ENCODE data around the gene CCDC85B. TPM values are rescaled to one million over a fixed set of nuclear protein-coding genes. Genes with fewer than 3 reads are reported as not detected.
A peak's percentile ranks its signal among the peaks of the same experiment; 100 is the strongest.

CCDC85B gene
- total RNA-seq, 1 experiment from 2014 or later, result 85.4 TPM

DNA sequence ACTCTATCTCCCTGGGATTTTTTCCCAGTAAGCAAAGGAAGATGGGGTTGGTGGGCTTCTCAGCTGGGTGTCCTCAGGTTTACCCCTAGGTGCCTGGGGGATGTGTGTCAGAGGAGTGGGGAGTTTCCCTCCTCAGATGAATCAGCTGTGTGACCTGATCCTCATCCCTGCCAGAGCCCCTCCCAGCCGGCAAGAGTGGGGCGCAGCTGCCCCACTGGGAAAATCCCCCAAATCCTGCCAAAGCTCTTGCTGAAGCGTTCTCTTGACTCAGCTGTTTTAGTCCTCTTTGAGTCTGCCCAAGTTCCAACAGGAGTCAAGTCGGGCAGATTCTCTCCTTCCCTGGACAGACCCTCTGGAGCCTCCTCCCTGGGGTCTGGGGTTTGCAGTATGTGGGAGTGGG, 22.4 kb downstream of the CCDC85B start:
- Histone ChIP-seq H3K4me1 (ENCODE audit: control insufficient read depth, insufficient read depth, low read length) (peaks cover 91% of the 10 kb centered on the region), H3K27me3 (ENCODE audit: control insufficient read depth, insufficient read depth, low read length) (no peaks in the 10 kb centered on the region), H3K9me3 (ENCODE audit: control insufficient read depth, insufficient read depth, low read depth, low read length) (no peaks in the 10 kb centered on the region), H3K4me3 (ENCODE audit: low read depth in 2 of 2, low read length in 2 of 2) (no peak overlapping the region), H3K27ac (ENCODE audit: low read length) (peak overlapping the region; percentile 99), H3K36me3 (ENCODE audit: control insufficient read depth, insufficient read depth, low read length) (no peaks in the 10 kb centered on the region)
- POLR2A ChIA-PET, result interaction anchor here (1.4 to 2.4 kb wide), 3 partner anchors 11 to 19 kb away, joined by 4 to 37 read pairs (median 23); no protein-coding TSS in a partner anchor
- DNase-seq (ENCODE audit: low read depth, low spot score), result no peak
- in situ Hi-C loops (cut with HindIII; ENCODE audit: low pct_unique_long_range_greater_than_20kb, low sequenced_read_pairs) (no loop called here), intact Hi-C loops (cut with micrococcal nuclease; ENCODE audit: unreplicated experiment) (no loop called here)
- BruUV-seq (replicated peaks), result no TSS peak
- TF ChIP-seq POLR2AphosphoS5 (IDR thresholded peaks at IDR 0.05; ENCODE audit: low read depth, low read length) (no peak), TCF7L2 (IDR thresholded peaks at IDR 0.05; ENCODE audit: low read depth, low read length) (no peak), SIN3A (IDR thresholded peaks at IDR 0.05; ENCODE audit: borderline replicate concordance, insufficient read depth, low read depth, low read length) (no peak)
- TF ChIP-seq, protein P1, sequence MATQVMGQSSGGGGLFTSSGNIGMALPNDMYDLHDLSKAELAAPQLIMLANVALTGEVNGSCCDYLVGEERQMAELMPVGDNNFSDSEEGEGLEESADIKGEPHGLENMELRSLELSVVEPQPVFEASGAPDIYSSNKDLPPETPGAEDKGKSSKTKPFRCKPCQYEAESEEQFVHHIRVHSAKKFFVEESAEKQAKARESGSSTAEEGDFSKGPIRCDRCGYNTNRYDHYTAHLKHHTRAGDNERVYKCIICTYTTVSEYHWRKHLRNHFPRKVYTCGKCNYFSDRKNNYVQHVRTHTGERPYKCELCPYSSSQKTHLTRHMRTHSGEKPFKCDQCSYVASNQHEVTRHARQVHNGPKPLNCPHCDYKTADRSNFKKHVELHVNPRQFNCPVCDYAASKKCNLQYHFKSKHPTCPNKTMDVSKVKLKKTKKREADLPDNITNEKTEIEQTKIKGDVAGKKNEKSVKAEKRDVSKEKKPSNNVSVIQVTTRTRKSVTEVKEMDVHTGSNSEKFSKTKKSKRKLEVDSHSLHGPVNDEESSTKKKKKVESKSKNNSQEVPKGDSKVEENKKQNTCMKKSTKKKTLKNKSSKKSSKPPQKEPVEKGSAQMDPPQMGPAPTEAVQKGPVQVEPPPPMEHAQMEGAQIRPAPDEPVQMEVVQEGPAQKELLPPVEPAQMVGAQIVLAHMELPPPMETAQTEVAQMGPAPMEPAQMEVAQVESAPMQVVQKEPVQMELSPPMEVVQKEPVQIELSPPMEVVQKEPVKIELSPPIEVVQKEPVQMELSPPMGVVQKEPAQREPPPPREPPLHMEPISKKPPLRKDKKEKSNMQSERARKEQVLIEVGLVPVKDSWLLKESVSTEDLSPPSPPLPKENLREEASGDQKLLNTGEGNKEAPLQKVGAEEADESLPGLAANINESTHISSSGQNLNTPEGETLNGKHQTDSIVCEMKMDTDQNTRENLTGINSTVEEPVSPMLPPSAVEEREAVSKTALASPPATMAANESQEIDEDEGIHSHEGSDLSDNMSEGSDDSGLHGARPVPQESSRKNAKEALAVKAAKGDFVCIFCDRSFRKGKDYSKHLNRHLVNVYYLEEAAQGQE (IDR thresholded peaks at IDR 0.05; ENCODE audit: insufficient read depth in 1 of 2, low read depth in 2 of 2, low read length in 1 of 2), result no peak
- TF ChIP-seq, protein P2, sequence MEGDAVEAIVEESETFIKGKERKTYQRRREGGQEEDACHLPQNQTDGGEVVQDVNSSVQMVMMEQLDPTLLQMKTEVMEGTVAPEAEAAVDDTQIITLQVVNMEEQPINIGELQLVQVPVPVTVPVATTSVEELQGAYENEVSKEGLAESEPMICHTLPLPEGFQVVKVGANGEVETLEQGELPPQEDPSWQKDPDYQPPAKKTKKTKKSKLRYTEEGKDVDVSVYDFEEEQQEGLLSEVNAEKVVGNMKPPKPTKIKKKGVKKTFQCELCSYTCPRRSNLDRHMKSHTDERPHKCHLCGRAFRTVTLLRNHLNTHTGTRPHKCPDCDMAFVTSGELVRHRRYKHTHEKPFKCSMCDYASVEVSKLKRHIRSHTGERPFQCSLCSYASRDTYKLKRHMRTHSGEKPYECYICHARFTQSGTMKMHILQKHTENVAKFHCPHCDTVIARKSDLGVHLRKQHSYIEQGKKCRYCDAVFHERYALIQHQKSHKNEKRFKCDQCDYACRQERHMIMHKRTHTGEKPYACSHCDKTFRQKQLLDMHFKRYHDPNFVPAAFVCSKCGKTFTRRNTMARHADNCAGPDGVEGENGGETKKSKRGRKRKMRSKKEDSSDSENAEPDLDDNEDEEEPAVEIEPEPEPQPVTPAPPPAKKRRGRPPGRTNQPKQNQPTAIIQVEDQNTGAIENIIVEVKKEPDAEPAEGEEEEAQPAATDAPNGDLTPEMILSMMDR (IDR thresholded peaks at IDR 0.05), result no peak
- ATAC-seq, result no peak; the same call in 1 of the 2 replicates
- CTCF ChIA-PET, result interaction anchor here (0.5 to 0.9 kb wide), 2 partner anchors 22 to 582 kb away, joined by 3 read pairs; partner anchors contain the start of gene CCDC85B

DNA sequence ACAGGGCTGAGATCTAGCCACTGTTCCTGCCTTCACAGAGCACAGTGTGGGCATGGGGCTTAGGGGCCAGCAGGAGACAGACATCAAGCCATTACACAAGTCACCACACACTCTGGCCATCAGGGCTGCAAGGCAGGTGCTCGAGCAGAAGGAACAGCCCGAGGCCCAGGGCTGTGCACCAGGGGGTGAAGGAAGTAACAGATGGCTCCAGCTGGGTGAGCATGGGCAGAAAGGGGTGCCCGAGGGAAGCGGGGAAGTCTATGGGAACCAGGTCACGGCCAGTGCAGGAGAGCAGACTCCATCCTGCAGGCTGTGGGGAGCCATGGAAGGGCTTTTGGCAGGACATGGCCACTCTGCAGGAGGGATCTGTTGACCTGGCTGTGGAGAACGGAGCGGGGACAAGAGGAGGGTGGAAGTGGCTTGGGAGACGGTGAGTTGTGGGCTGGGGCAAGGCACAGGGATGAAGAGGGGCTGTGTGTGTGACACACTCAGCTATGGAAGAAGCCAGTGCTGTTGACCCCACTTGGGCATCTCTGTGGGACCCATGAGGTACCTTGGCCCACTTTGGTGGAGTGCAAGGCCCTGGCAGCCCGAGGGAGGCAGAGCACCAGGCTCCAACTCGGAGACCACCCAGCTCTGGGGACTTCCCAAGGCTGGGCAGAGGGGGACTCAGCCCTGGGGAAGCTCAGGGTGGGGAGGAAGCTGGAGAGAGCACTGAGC, 24.8 kb downstream of the CCDC85B start:
- DNase-seq (ENCODE audit: low read depth, low spot score) (no peak), ATAC-seq (peak; percentile 0)
- no TSS peak for BruUV-seq (replicated peaks)
- no peaks in the 10 kb centered on the region for H3K9me3 ChIP-seq (ENCODE audit: control insufficient read depth, insufficient read depth, low read depth, low read length)
- intact Hi-C loops (cut with micrococcal nuclease; ENCODE audit: unreplicated experiment) (no loop called here), in situ Hi-C loops (cut with HindIII; ENCODE audit: low pct_unique_long_range_greater_than_20kb, low sequenced_read_pairs) (no loop called here)
- POLR2A ChIA-PET, result interaction anchor here (0.8 to 3.8 kb wide), 8 partner anchors 9 to 27 kb away, joined by 3 to 35 read pairs (median 6); partner anchors contain the start of genes FIBP and FOSL1
- H3K4me3 ChIP-seq (ENCODE audit: low read depth in 2 of 2, low read length in 2 of 2), result peak overlapping the region in 1 of 2 experiments; percentile 97; a peak in 1 of 4 replicates
- peaks cover 3% of the 10 kb centered on the region; the same call in 1 of the 2 replicates for H3K36me3 ChIP-seq (ENCODE audit: control insufficient read depth, insufficient read depth, low read length)
- CTCF ChIA-PET, result interaction anchor here (0.6 to 1.5 kb wide), 6 partner anchors 15 to 86 kb away, joined by 3 to 10 read pairs (median 4); partner anchors contain the start of genes CCDC85B, FIBP and FOSL1
- H3K27ac ChIP-seq (ENCODE audit: low read length), result peak overlapping the region; percentile 99
- peaks cover 78% of the 10 kb centered on the region for H3K4me1 ChIP-seq (ENCODE audit: control insufficient read depth, insufficient read depth, low read length)
- H3K27me3 ChIP-seq (ENCODE audit: control insufficient read depth, insufficient read depth, low read length), result no peaks in the 10 kb centered on the region
- peak; percentile 16; the same call in 1 of the 2 replicates for TF ChIP-seq TCF7L2 (IDR thresholded peaks at IDR 0.05; ENCODE audit: low read depth, low read length)
- TF ChIP-seq, protein P2 (IDR thresholded peaks at IDR 0.05), result no peak
- TF ChIP-seq, protein P1 (IDR thresholded peaks at IDR 0.05; ENCODE audit: insufficient read depth in 1 of 2, low read depth in 2 of 2, low read length in 1 of 2), result no peak
- TF ChIP-seq POLR2AphosphoS5 (IDR thresholded peaks at IDR 0.05; ENCODE audit: low read depth, low read length), result no peak; the same call in 1 of the 2 replicates

All from Panc1 (cell line).